Stimulated activated CD8-positive, alpha-beta memory T cell treated with anti-CD3 and anti-CD28 coated beads, Interleukin-12 subunit alpha, Interleukin-12 subunit beta, amount 100 ng/mL, for 4 hours (primary cell): ENCODE measurements around the gene YBEY.
"Not testable (repeated sequence)": the region's sequence is repeated elsewhere in the genome, so short reads cannot be mapped to it uniquely, and the experiment has no call there.

ENCODE experiments used
- DNase-seq: peaks from one replicate; pipeline ENCODE4 v3.0.0-alpha.2; 2020; ENCODE audit warnings: low read depth

Gene YBEY

GRCh38 chr21:46285761-46286647, at the start of gene YBEY:
YBEY (plus strand) TSS chr21:46286342; CDS start chr21:46286914, 572 bp downstream.
- peak; percentile 76 for DNase-seq

GRCh38 chr21:46237474-46237873, 48.7 kb upstream of the YBEY start:
- DNase-seq: no peak

GRCh38 chr21:46239817-46240325, 46.3 kb upstream of the YBEY start:
- DNase-seq: no peak

- DNase-seq: not testable (repeated sequence)
These were observed 44.6 kb upstream of the YBEY start for GRCh38 chr21:46241577-46241976.

- DNase-seq: no peak
These were observed 42.8 kb upstream of the YBEY start for GRCh38 chr21:46243325-46243724.

GRCh38 chr21:46243960-46244361, 42.2 kb upstream of the YBEY start:
- no peak for DNase-seq

GRCh38 chr21:46244602-46245001, 41.5 kb upstream of the YBEY start:
- DNase-seq: no peak

- DNase-seq: no peak
These were observed 40.8 kb upstream of the YBEY start for GRCh38 chr21:46245213-46245915.

- DNase-seq: no peak
These were observed 39.8 kb upstream of the YBEY start for GRCh38 chr21:46246345-46246744.

GRCh38 chr21:46247699-46248421, 38.3 kb upstream of the YBEY start:
- no peak for DNase-seq

GRCh38 chr21:46248422-46248782, 37.7 kb upstream of the YBEY start:
- DNase-seq: no peak

- DNase-seq: no peak
These were observed 37.3 kb upstream of the YBEY start for GRCh38 chr21:46248827-46249226.

- DNase-seq: no peak
These were observed 35.9 kb upstream of the YBEY start for GRCh38 chr21:46250146-46250725.

- DNase-seq: no peak
These were observed 33.3 kb upstream of the YBEY start for GRCh38 chr21:46252840-46253239.

GRCh38 chr21:46253610-46254124, 32.5 kb upstream of the YBEY start:
- no peak for DNase-seq

- DNase-seq: no peak
These were observed 31.8 kb upstream of the YBEY start for GRCh38 chr21:46254208-46254975.

- DNase-seq: no peak
These were observed 31.0 kb upstream of the YBEY start for GRCh38 chr21:46255166-46255565.

GRCh38 chr21:46255758-46256337, 30.3 kb upstream of the YBEY start:
- no peak for DNase-seq

- DNase-seq: no peak
These were observed 29.6 kb upstream of the YBEY start for GRCh38 chr21:46256501-46256994.

GRCh38 chr21:46264046-46264689, 22.0 kb upstream of the YBEY start:
- no peak for DNase-seq
